Inflammatory macrophage treated with lipopolysaccharide for 1 hour (primary cell): ENCODE data around the gene ING4.

Experiments
- DNase-seq, 2 donors: peaks; one replicate each; pipeline ENCODE4 v3.0.0-alpha.2; 2020 to 2022

Gene ING4

GRCh38 chr12:6635375-6635855, 27.5 kb downstream of the ING4 start:
- DNase-seq: no peak

GRCh38 chr12:6632026-6632983, 30.6 kb downstream of the ING4 start:
- peak in 1 of 2 donors; percentile 28 for DNase-seq

- DNase-seq: no peak
Measured at GRCh38 chr12:6631549-6631961, 31.4 kb downstream of the ING4 start.

- no peak for DNase-seq
Measured at GRCh38 chr12:6630736-6631135, 32.2 kb downstream of the ING4 start.

GRCh38 chr12:6627616-6628015, 35.3 kb downstream of the ING4 start:
- no peak for DNase-seq

- DNase-seq: no peak
Measured at GRCh38 chr12:6626654-6627283, 36.1 kb downstream of the ING4 start.

GRCh38 chr12:6620885-6621274, 42.0 kb downstream of the ING4 start:
- no peak for DNase-seq

GRCh38 chr12:6620137-6620884, 42.6 kb downstream of the ING4 start:
- peak; percentile 56 to 84 for DNase-seq

- DNase-seq: no peak
Measured at GRCh38 chr12:6618483-6619225, 44.3 kb downstream of the ING4 start.

- DNase-seq: no peak
Measured at GRCh38 chr12:6615802-6616201, 47.1 kb downstream of the ING4 start.

- DNase-seq: no peak
Measured at GRCh38 chr12:6614513-6615172, 48.3 kb downstream of the ING4 start.

GRCh38 chr12:6613776-6614512, 49.0 kb downstream of the ING4 start:
- peak; percentile 66 to 83 for DNase-seq

- DNase-seq: no peak
Measured at GRCh38 chr12:6613015-6613775, 49.7 kb downstream of the ING4 start.

- no peak for DNase-seq
Measured at GRCh38 chr12:6612652-6613014, 50.3 kb downstream of the ING4 start.

- DNase-seq: no peak
Measured at GRCh38 chr12:6612247-6612646, 50.7 kb downstream of the ING4 start.

- no peak for DNase-seq
Measured at GRCh38 chr12:6608592-6609281, 54.2 kb downstream of the ING4 start.

- peak in 1 of 2 donors; percentile 38 for DNase-seq
Measured at GRCh38 chr12:6607751-6608591, 54.9 kb downstream of the ING4 start.

GRCh38 chr12:6606331-6607131, 56.4 kb downstream of the ING4 start:
- DNase-seq: peak; percentile 53 to 61
